ENCODE results near the gene SDHB.
A peak's percentile ranks its signal among the peaks of the same experiment; 100 is the strongest.
"Not testable (repeated sequence)": the region's sequence is repeated elsewhere in the genome, so short reads cannot be mapped to it uniquely, and the experiment has no call there.

The SDHB gene

DNA sequence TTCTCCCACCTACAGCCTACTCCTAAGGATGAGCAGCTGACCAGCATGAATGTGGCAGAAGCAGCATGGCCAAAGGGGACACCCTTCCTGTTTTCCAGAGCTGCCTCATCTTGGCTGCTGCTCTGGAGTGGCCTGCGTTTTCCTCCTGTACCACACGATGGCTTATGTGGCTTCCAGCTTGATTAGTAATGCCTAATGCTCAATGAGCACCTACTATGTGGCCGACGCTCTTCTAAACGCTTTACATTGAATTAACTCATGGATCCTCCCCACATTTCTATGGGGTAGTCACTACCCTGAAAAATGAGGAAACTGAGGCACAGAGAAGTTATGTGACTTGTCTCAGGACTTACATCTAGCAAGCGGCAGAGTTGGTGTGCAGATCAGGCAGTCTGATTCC, 18.0 kb upstream of the SDHB start:
- no peak for DNase-seq

- no peak for DNase-seq
These were observed 16.3 kb upstream of the SDHB start for GRCh38 chr1:17070163-17070525.

DNA sequence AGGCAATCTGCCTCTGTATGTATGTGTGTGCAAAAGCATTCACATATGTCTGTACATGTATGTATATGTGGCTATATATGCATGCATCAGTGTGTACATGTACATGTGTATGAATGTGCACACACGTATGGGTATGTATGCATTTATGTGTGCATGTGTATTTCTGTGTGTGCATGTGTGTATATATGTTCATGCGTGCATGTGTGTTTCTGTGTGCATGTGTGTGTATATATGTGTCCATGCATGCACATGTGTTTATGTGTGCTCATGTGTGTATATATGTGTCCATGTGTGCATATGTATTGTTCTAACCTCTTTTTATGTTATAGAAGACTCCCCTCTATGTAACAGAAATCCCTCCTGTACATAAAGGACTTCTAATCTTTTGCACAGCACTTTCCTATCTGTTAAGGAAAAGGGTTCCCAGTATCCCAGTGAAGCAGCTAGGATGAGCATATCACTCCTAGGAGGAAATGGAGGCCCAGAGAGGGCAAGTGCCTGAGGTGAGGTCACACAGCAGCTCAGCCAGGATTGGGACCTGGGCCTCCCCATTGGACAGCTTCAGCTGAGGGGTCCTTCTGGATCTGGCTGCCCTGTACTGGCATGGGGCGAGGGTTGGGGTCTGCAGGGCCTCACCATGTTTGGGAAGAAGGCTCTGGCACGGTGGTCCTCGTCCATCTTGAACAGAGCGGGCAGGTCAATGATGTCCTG, 15.8 kb upstream of the SDHB start:
- no peak for DNase-seq

DNA sequence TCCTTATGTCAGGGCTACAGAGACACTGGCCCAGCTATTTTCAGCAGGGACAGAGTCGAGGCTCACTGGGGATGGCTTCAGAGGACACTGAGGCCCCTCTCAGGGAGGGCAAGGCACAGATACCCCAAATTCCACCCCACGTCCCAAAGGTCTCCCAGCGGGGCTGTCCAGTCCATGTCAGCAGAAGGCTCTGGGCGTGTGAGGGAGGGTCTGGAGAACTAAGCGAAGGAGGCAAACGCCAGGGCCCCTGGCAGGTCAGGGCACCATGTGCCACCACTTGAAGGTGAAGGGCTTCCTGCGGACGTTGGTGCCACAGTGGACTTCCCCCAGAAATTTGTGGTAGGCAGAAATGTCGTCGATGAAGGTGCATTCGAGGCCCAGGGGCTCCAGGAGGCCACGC, 15.0 kb upstream of the SDHB start:
- DNase-seq = no peak

GRCh38 chr1:17067465-17068240, 13.8 kb upstream of the SDHB start:
- DNase-seq = no peak

DNA sequence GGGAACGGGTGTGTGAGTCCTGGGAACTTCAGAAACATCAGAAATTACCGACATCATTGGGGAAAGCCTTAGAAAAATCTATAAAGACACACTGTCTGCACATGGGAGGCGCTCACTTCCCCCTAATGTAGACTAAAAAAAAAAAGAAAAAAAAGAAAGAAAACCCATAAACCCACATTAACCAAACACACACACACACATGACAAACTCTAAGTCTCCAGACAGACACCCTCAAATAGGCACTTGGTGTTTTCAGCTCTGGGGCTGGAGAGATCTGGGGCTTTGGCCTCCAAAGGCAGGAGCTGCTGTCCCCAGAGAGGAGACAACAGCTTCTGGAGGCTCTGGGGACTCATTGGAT, 13.2 kb upstream of the SDHB start:
- DNase-seq = no peak

- DNase-seq = no peak
These were observed 12.7 kb upstream of the SDHB start for GRCh38 chr1:17066361-17067068.

GRCh38 chr1:17065666-17066065, 11.8 kb upstream of the SDHB start:
- no peak for DNase-seq

GRCh38 chr1:17062751-17063150, 8.9 kb upstream of the SDHB start:
- not testable (repeated sequence) for DNase-seq

- no peak for DNase-seq
These were observed 8.1 kb upstream of the SDHB start for GRCh38 chr1:17061892-17062291.

GRCh38 chr1:17061486-17061885, 7.7 kb upstream of the SDHB start:
- DNase-seq = no peak

GRCh38 chr1:17060306-17060749, 6.5 kb upstream of the SDHB start:
- no peak for DNase-seq

GRCh38 chr1:17059391-17060305, 5.8 kb upstream of the SDHB start:
- DNase-seq = peak; percentile 48

DNA sequence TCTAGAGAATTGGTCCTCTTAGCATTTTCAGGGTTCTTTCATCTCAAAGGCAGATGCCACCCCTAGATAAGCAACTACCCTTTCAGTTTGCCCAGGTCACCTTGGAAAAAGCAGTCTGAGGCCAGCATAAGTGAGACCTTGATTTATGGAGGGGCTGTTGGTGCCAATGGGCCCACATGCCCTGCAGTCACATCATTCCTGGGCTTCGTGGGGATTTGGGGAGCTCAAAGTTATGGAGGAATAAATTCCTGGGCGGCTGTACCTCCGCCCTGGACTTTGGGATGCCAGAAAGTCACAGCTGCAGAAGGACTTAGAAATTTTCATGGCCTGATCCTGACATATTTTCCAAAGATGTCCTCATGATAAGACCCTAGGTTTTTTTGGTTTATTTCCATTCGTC, 2.7 kb upstream of the SDHB start:
- DNase-seq = no peak

DNA sequence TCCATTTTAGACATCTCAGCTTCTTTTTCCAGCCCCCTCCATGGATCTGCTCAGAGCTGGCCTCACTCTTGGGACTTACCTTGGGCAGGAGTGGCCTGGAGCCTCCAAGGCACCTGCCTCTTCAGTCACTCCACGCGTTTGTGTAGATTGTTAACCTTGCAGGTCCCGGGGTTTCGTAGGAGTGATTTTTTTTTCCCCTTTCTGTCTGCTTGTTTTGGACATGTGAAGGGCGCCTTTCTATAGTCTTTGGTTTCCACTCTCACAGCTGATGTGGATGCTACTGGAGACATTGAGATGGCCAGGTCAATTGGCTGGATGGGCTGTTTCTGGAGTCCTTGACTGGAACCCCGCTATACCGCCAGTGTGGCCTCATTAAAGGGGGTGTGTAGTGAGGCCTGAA, 2.0 kb upstream of the SDHB start:
- DNase-seq = no peak

DNA sequence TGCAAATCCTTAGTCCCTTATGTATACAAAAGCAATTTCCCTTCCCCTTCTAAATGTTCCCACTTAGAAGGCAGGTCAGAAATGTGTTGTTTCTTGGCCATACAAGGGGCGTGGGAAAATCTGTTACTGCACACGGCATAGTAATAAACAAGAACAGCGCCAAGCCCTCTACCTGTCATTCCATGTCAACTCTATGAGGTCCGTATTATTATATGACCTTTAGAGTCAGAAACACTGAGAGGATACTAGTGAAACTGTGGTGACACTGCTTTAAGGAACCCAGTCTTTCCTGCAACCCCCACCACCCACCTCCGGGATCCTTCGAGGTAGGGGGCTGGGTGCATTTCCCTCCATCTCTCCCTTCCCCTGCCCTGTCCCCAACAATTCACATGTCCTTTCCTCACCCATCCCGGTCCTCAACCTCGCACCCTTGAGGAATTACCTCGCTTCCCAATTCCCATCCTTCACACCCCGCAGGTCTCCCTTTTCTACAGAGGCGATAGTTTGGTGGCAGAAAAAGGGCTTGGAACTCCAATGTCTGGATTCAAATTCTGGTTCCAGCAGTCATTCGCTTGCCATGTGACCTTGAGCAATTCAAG, 647 bp downstream of the SDHB start:
- DNase-seq = no peak

DNA sequence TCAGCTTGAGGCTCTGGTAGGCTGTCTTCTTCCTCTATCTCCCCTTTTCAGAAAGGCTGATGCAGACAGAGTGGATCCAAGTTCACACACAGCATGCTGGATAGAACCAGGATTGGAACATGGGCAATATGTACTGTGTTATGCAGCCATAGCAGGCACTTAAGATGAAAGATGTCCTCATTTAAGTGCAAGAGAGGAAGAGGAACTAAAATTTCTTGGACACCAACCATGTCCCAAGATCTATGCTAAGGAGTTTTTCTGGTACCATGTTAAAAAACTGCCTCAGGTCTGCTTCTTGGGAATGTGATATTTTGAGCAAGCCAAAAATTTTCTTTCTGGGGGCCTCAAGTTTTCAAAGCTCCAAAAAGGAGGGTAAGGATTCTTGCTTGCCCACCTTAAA, 1.2 kb downstream of the SDHB start:
- DNase-seq = no peak

DNA sequence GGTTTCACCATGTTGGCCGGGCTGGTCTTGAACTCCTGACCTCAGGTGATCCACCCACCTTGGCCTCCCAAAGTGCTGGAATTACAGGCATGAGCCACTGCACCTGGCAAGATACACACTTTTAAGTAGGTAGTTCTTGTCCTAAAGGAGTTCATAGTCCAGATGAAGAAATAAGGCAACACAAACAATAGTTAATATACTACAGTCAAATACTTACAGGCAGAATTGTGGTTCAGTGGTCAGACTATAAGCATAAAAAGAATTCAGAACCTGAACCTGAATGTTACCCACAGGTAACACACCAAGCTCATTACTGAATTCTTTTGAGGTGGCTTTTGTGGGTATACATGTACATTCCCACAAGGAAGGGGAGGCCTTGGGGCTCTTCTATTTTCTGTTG, 1.8 kb downstream of the SDHB start:
- DNase-seq = no peak

GRCh38 chr1:17047924-17048323, 5.9 kb downstream of the SDHB start:
- DNase-seq = no peak

DNA sequence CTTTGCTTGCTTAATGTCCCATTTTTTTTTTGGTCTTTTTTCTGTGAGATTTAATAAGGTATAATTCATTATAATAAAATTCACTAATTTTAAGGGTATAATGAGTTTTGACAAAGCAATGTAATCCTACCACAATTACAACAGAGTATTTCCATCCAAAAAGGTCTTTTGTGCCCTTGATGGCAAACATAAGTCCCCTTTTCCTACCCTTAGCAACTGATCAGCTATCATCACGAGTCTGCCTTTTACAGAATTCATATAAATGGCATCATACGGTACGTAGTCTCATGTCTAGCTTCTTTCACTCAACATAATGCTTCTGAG, 7.5 kb downstream of the SDHB start:
- DNase-seq = no peak

DNA sequence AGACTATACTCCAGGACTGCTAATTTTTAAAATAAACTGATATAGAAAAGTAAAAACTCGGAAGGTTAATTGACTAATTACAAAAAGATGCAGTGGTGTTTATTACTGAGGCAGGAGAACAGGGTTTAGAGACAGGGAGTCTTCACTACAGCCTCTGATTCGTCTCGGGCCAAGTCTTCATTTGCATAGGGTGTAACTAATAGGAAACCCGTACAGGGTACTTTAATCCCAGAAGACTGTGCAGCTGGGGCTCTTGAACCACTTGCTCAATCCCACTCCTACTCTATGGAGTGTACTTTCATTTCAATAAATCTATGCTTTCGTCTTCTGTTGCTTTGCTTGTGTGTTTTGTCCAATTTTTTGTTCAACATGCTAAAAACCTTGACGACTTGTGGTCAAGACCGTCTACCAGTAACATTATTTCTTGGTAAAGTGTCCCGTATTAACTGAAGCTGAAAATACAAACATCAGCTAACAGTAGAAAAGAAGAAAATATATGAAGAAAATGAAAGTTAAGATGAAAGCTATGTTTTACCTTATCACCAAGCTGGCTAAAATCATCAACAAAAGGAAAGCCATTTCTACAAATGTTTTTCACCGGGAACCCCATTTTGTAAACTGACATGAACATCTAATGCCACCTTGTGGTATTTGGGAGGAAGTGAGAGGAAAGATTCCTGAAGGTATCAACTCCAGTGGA, 8.0 kb downstream of the SDHB start:
- peak; percentile 24 for DNase-seq

DNA sequence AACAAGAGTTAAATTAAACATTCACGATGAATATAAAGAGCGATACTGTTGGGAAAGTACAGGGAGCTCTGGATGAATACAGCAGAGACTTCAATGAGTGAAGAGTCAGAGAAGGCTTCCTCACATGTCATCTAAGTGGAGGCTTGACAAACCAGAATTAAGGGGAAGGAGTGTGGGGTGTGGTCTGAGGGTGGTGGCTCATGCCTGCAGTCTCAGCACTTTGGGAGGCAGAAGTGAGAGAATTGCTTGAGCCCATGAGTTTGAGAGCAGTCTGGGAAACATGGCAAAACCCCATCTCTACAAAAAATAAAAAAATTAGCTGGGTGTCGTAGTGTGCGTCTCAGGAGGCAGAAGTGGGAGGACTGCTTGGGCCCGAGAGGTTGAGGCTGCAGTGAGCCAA, 8.7 kb downstream of the SDHB start:
- DNase-seq = no peak
